Naive B cell (primary cell): Measurements from ENCODE around the gene SPARC. TPM values are rescaled to one million over a fixed set of nuclear protein-coding genes. Genes with fewer than 3 reads are reported as not detected.
"Not testable (repeated sequence)": the region's sequence is repeated elsewhere in the genome, so short reads cannot be mapped to it uniquely, and the experiment has no call there.

Experiments used
- ATAC-seq, 2 donors: fragments of 150-1000 bp; cut with Tn5 transposase; 2 replicates each; pipeline ENCODE4 v1.10.0; 2021; ENCODE audit warnings: low read depth in 2 of 2, mild to moderate bottlenecking in 2 of 2, moderate library complexity in 2 of 2
- DNase-seq: peaks from one replicate; pipeline ENCODE4 v3.0.0; 2022
- H3K27ac Mint-ChIP-seq, 6 donors: one replicate each; pipeline ENCODE4 v1.8.0; 2020 to 2022; ENCODE audit warnings: mild to moderate bottlenecking in 6 of 6, mixed read lengths in 6 of 6, moderate library complexity in 5 of 6, inconsistent platforms in 2 of 6
- H3K27me3 Mint-ChIP-seq, 3 donors: one replicate each; pipeline ENCODE4 v1.8.0; 2021 to 2022; ENCODE audit warnings: mixed read lengths in 3 of 3, mild to moderate bottlenecking in 1 of 3
- H3K36me3 Mint-ChIP-seq, 2 donors: one replicate each; pipeline ENCODE4 v1.8.0; 2020 to 2022; ENCODE audit warnings: mixed read lengths in 2 of 2, inconsistent platforms in 1 of 2, mild to moderate bottlenecking in 1 of 2
- H3K4me1 Mint-ChIP-seq, 3 donors: one replicate each; pipeline ENCODE4 v1.8.0; 2020 to 2022; ENCODE audit warnings: mixed read lengths in 3 of 3, inconsistent platforms in 1 of 3, mild to moderate bottlenecking in 1 of 3, moderate library complexity in 1 of 3
- H3K4me3 Mint-ChIP-seq, 8 donors: one replicate each; pipeline ENCODE4 v1.8.0; 2020 to 2022; ENCODE audit warnings: mild to moderate bottlenecking in 8 of 8, mixed read lengths in 8 of 8, moderate library complexity in 8 of 8, inconsistent platforms in 2 of 8
- H3K9me3 Mint-ChIP-seq, 7 donors: one replicate each; pipeline ENCODE4 v1.8.0; 2020 to 2022; ENCODE audit warnings: mixed read lengths in 7 of 7, mild to moderate bottlenecking in 5 of 7, inconsistent platforms in 2 of 7, moderate library complexity in 1 of 7
- polyA plus RNA-seq, 6 donors: library from polyadenylated mRNA; unstranded; fragments of 300-500 nt; fragmentation: Illumina TruSeq; gene quantifications; one replicate each; pipeline ENCODE4 v1.2.3, GENCODE V29; 2021; ENCODE audit warnings: low read depth in 6 of 6

The SPARC gene
- polyA plus RNA-seq, 6 donors from 2014 or later: 9.6 to 30.7 (median 24.7) TPM

- Mint-ChIP-seq H3K27me3 (peaks cover 23 to 31% (median 28%) of the 10 kb centered on the region in 3 donors), H3K27ac (no peak overlapping the region), H3K36me3 (peaks cover 0 to 6% of the 10 kb centered on the region in 2 donors), H3K4me1 (peaks cover 10 to 14% (median 13%) of the 10 kb centered on the region in 3 donors), H3K9me3 (no peaks in the 10 kb centered on the region), H3K4me3 (no peak overlapping the region)
- DNase-seq: no peak
- no peak for ATAC-seq
Measured at GRCh38 chr5:151682751-151683331, 3.9 kb downstream of the SPARC start.

GRCh38 chr5:151682240-151682639 is 4.5 kb downstream of the SPARC start:
- H3K4me3 Mint-ChIP-seq: no peak overlapping the region
- peaks cover 0 to 5% of the 10 kb centered on the region in 2 donors for H3K36me3 Mint-ChIP-seq
- DNase-seq (no peak), ATAC-seq (no peak)
- H3K9me3 Mint-ChIP-seq: no peaks in the 10 kb centered on the region
- H3K4me1 Mint-ChIP-seq: peaks cover 10 to 14% (median 13%) of the 10 kb centered on the region in 3 donors
- peaks cover 23 to 26% (median 25%) of the 10 kb centered on the region in 3 donors for H3K27me3 Mint-ChIP-seq
- H3K27ac Mint-ChIP-seq: no peak overlapping the region

GRCh38 chr5:151680944-151681427 is 5.7 kb downstream of the SPARC start:
- Mint-ChIP-seq H3K4me3 (no peak overlapping the region), H3K36me3 (no peaks in the 10 kb centered on the region), H3K9me3 (no peaks in the 10 kb centered on the region), H3K27me3 (peaks cover 10 to 15% (median 13%) of the 10 kb centered on the region in 3 donors), H3K4me1 (peaks cover 0 to 1% (median under 1%) of the 10 kb centered on the region in 3 donors), H3K27ac (no peak overlapping the region)
- DNase-seq (no peak), ATAC-seq (no peak)

GRCh38 chr5:151680156-151680505 is 6.6 kb downstream of the SPARC start:
- not testable (repeated sequence) for H3K4me1 Mint-ChIP-seq, ATAC-seq, H3K27me3 Mint-ChIP-seq, H3K9me3 Mint-ChIP-seq, H3K36me3 Mint-ChIP-seq, DNase-seq, H3K27ac Mint-ChIP-seq, H3K4me3 Mint-ChIP-seq

- Mint-ChIP-seq H3K4me3 (no peak overlapping the region), H3K27me3 (peaks cover 0 to 6% (median 0%) of the 10 kb centered on the region in 3 donors), H3K27ac (no peak overlapping the region), H3K4me1 (no peaks in the 10 kb centered on the region), H3K36me3 (no peaks in the 10 kb centered on the region), H3K9me3 (no peaks in the 10 kb centered on the region)
- no peak for DNase-seq
- ATAC-seq: no peak
Measured at GRCh38 chr5:151679421-151680155, 7.1 kb downstream of the SPARC start.

GRCh38 chr5:151678713-151679112 is 8.0 kb downstream of the SPARC start:
- H3K9me3 Mint-ChIP-seq: no peaks in the 10 kb centered on the region
- no peak overlapping the region for H3K27ac Mint-ChIP-seq
- ATAC-seq (no peak), DNase-seq (no peak)
- H3K36me3 Mint-ChIP-seq: no peaks in the 10 kb centered on the region
- no peaks in the 10 kb centered on the region for H3K4me1 Mint-ChIP-seq
- peaks cover 0 to 5% (median 0%) of the 10 kb centered on the region in 3 donors for H3K27me3 Mint-ChIP-seq
- no peak overlapping the region for H3K4me3 Mint-ChIP-seq

- Mint-ChIP-seq H3K27ac (peak overlapping the region in 1 of 6 donors; percentile 59), H3K4me1 (no peaks in the 10 kb centered on the region), H3K27me3 (no peaks in the 10 kb centered on the region), H3K9me3 (no peaks in the 10 kb centered on the region), H3K36me3 (no peaks in the 10 kb centered on the region), H3K4me3 (no peak overlapping the region)
- DNase-seq (no peak), ATAC-seq (no peak)
Measured at GRCh38 chr5:151677776-151678545, 8.8 kb downstream of the SPARC start.

- H3K36me3 Mint-ChIP-seq: no peaks in the 10 kb centered on the region
- no peak overlapping the region for H3K4me3 Mint-ChIP-seq
- H3K4me1 Mint-ChIP-seq: no peaks in the 10 kb centered on the region
- ATAC-seq: no peak
- H3K27me3 Mint-ChIP-seq: no peaks in the 10 kb centered on the region
- H3K27ac Mint-ChIP-seq: no peak overlapping the region
- no peak for DNase-seq
- no peaks in the 10 kb centered on the region for H3K9me3 Mint-ChIP-seq
Measured at GRCh38 chr5:151676719-151677118, 10.0 kb downstream of the SPARC start.

GRCh38 chr5:151676314-151676712 is 10.4 kb downstream of the SPARC start:
- no peak overlapping the region for H3K27ac Mint-ChIP-seq
- no peaks in the 10 kb centered on the region for H3K27me3 Mint-ChIP-seq
- no peak for ATAC-seq
- no peak overlapping the region for H3K4me3 Mint-ChIP-seq
- H3K9me3 Mint-ChIP-seq: no peaks in the 10 kb centered on the region
- H3K36me3 Mint-ChIP-seq: no peaks in the 10 kb centered on the region
- H3K4me1 Mint-ChIP-seq: no peaks in the 10 kb centered on the region
- DNase-seq: no peak

GRCh38 chr5:151675611-151676313 is 11.0 kb downstream of the SPARC start:
- no peaks in the 10 kb centered on the region for H3K9me3 Mint-ChIP-seq
- no peak overlapping the region for H3K4me3 Mint-ChIP-seq
- no peaks in the 10 kb centered on the region for H3K4me1 Mint-ChIP-seq
- no peak overlapping the region for H3K27ac Mint-ChIP-seq
- no peaks in the 10 kb centered on the region for H3K36me3 Mint-ChIP-seq
- H3K27me3 Mint-ChIP-seq: no peaks in the 10 kb centered on the region
- no peak for DNase-seq
- ATAC-seq: no peak

GRCh38 chr5:151674626-151675610 is 11.8 kb downstream of the SPARC start:
- DNase-seq (no peak), ATAC-seq (no peak)
- no peak overlapping the region for H3K27ac Mint-ChIP-seq
- H3K27me3 Mint-ChIP-seq: no peaks in the 10 kb centered on the region
- H3K36me3 Mint-ChIP-seq: no peaks in the 10 kb centered on the region
- H3K4me3 Mint-ChIP-seq: no peak overlapping the region
- H3K9me3 Mint-ChIP-seq: no peaks in the 10 kb centered on the region
- H3K4me1 Mint-ChIP-seq: no peaks in the 10 kb centered on the region

GRCh38 chr5:151673421-151673820 is 13.3 kb downstream of the SPARC start:
- Mint-ChIP-seq H3K36me3 (no peaks in the 10 kb centered on the region), H3K4me3 (no peak overlapping the region), H3K27ac (no peak overlapping the region), H3K9me3 (no peaks in the 10 kb centered on the region), H3K27me3 (no peaks in the 10 kb centered on the region), H3K4me1 (no peaks in the 10 kb centered on the region)
- no peak for DNase-seq
- no peak for ATAC-seq
